ENCODE measurements around the gene AMFR. TPM values are rescaled to one million over a fixed set of nuclear protein-coding genes. Genes with fewer than 3 reads are reported as not detected.

The AMFR gene
- total RNA-seq, 1 experiment from 2014 or later = 66.3 TPM

GRCh38 chr16:56334761-56335160 lies 90.6 kb downstream of the AMFR start:
- Histone ChIP-seq H3K79me2 (ENCODE audit: insufficient read depth, low read length) (no peaks in the 10 kb centered on the region), H3K36me3 (ENCODE audit: control insufficient read depth in 1 of 2, insufficient read depth in 2 of 2, low read length in 2 of 2) (no peaks in the 10 kb centered on the region), H3K9ac (ENCODE audit: low read length) (no peak overlapping the region), H3K4me3 (replicated peaks in 1 of 2; ENCODE audit: low read depth in 1 of 2, low read length in 2 of 2) (no peak overlapping the region), H2AFZ (ENCODE audit: low read depth, low read length, poor library complexity, severe bottlenecking) (no peak overlapping the region), H4K20me1 (ENCODE audit: insufficient read depth) (no peaks in the 10 kb centered on the region), H3K4me1 (ENCODE audit: control insufficient read depth in 1 of 2, insufficient read depth in 2 of 2, low read length in 2 of 2) (peaks cover 3 to 11% of the 10 kb centered on the region in 2 experiments; a peak in 3 of 4 replicates), H3K9me3 (ENCODE audit: control insufficient read depth in 1 of 2, insufficient read depth in 1 of 2, low read depth in 1 of 2, low read length in 2 of 2) (no peaks in the 10 kb centered on the region), H3K27me3 (ENCODE audit: insufficient read depth, low read length) (no peaks in the 10 kb centered on the region), H3K9me2 (ENCODE audit: insufficient read depth) (no peaks in the 10 kb centered on the region), H3K27ac (ENCODE audit: low read depth, low read length) (no peak overlapping the region), H3K4me2 (ENCODE audit: low read length) (no peak overlapping the region)
- no peak for DNase-seq (ENCODE audit: low read depth, low spot score)
- POLR2A ChIA-PET = no interaction called here
- CTCF ChIA-PET = interaction anchor here (1.6 kb wide), 1 partner anchor 22 kb away, joined by 6 read pairs; no protein-coding TSS in a partner anchor
- BruUV-seq (replicated peaks) = no TSS peak
- no peak for ATAC-seq
- TF ChIP-seq EGR1 (IDR thresholded peaks at IDR 0.05; ENCODE audit: low read depth) = no peak
- no peak for TF ChIP-seq CBX3 (IDR thresholded peaks at IDR 0.05; ENCODE audit: low read depth)
- TF ChIP-seq TCF7L2 (IDR thresholded peaks at IDR 0.05; ENCODE audit: borderline replicate concordance, extremely low read depth, insufficient read depth, insufficient read length) = no peak
- TF ChIP-seq RAD21 (IDR thresholded peaks at IDR 0.05; ENCODE audit: low read depth) = no peak
- RAD21 ChIA-PET (ENCODE audit: low non-redundant PET in 1 of 2, low total read pairs in 2 of 2, uncharacterized antibody in 2 of 2, unreplicated experiment in 2 of 2) = no interaction called here
- intact Hi-C loops (cut with micrococcal nuclease) = loop anchor here (10.0 kb wide), 1 partner anchor 370 kb away; no protein-coding TSS in a partner anchor

- ChIA-PET RAD21 (ENCODE audit: low non-redundant PET in 1 of 2, low total read pairs in 2 of 2, uncharacterized antibody in 2 of 2, unreplicated experiment in 2 of 2) (interaction anchor here in 1 of 2 experiments (1.3 kb wide), 1 partner anchor 24 kb away, joined by 5 read pairs; no protein-coding TSS in a partner anchor), CTCF (interaction anchor here (1.0 to 3.9 kb wide), 4 partner anchors 14 to 521 kb away, joined by 3 to 33 read pairs (median 6); no protein-coding TSS in a partner anchor), POLR2A (no interaction called here)
- intact Hi-C loops (cut with micrococcal nuclease) = loop anchor here (1.0 to 10.0 kb wide), 2 partner anchors 24 to 372 kb away; no protein-coding TSS in a partner anchor
- no peaks in the 10 kb centered on the region for H3K27me3 ChIP-seq (ENCODE audit: insufficient read depth, low read length)
- H2AFZ ChIP-seq (ENCODE audit: low read depth, low read length, poor library complexity, severe bottlenecking) = no peak overlapping the region
- no peak overlapping the region for H3K4me3 ChIP-seq (replicated peaks in 1 of 2; ENCODE audit: low read depth in 1 of 2, low read length in 2 of 2)
- H3K4me1 ChIP-seq (ENCODE audit: control insufficient read depth in 1 of 2, insufficient read depth in 2 of 2, low read length in 2 of 2) = peaks cover 3 to 11% of the 10 kb centered on the region in 2 experiments; a peak in 3 of 4 replicates
- H4K20me1 ChIP-seq (ENCODE audit: insufficient read depth) = no peaks in the 10 kb centered on the region
- no TSS peak for BruUV-seq (replicated peaks)
- ATAC-seq (peak; percentile 97), DNase-seq (ENCODE audit: low read depth, low spot score) (peak; percentile 65)
- H3K4me2 ChIP-seq (ENCODE audit: low read length) = peak overlapping the region; percentile 43
- no peak overlapping the region for H3K9ac ChIP-seq (ENCODE audit: low read length)
- TF ChIP-seq CTCF (IDR thresholded peaks at IDR 0.05 in 2 of 3, conservative IDR thresholded peaks at IDR 0.05 in 1 of 3; ENCODE audit: borderline replicate concordance in 1 of 3, insufficient read depth in 1 of 3, low read depth in 2 of 3, low read length in 2 of 3) (peak; percentile 51 to 89 (median 62)), ZBTB33 (IDR thresholded peaks at IDR 0.05; ENCODE audit: extremely low read depth, insufficient replicate concordance, low read length) (no peak), RAD21 (IDR thresholded peaks at IDR 0.05; ENCODE audit: low read depth) (peak; percentile 92)
- H3K79me2 ChIP-seq (ENCODE audit: insufficient read depth, low read length) = no peaks in the 10 kb centered on the region
- H3K36me3 ChIP-seq (ENCODE audit: control insufficient read depth in 1 of 2, insufficient read depth in 2 of 2, low read length in 2 of 2) = no peaks in the 10 kb centered on the region
- H3K27ac ChIP-seq (ENCODE audit: low read depth, low read length) = no peak overlapping the region
- no peaks in the 10 kb centered on the region for H3K9me2 ChIP-seq (ENCODE audit: insufficient read depth)
- H3K9me3 ChIP-seq (ENCODE audit: control insufficient read depth in 1 of 2, insufficient read depth in 1 of 2, low read depth in 1 of 2, low read length in 2 of 2) = no peaks in the 10 kb centered on the region
These were observed 92.8 kb downstream of the AMFR start for GRCh38 chr16:56332464-56333079.

Measured in HCT116 (cell line).